ENCODE results near the gene CD68. TPM values are rescaled to one million over a fixed set of nuclear protein-coding genes. Genes with fewer than 3 reads are reported as not detected.

The CD68 gene
- total and polyA plus RNA-seq, 3 donors from 2014 or later = 2.0 to 54.8 (median 6.4) TPM

- no peaks in the 10 kb centered on the region for H3K36me3 ChIP-seq (ENCODE audit: low read depth, missing control alignments)
- H3K4me3 ChIP-seq = peak overlapping the region; percentile 100
- H3K27me3 ChIP-seq = no peaks in the 10 kb centered on the region
- H3K9me3 ChIP-seq = no peaks in the 10 kb centered on the region
- 1% methylated on average over 39 to 68 of the region's 73 CpGs for WGBS, 2 donors
- intact Hi-C loops (cut with DNase I; ENCODE audit: low total_unique reads) = no loop called here
- TF ChIP-seq POLR2A (IDR thresholded peaks at IDR 0.05) (peak; percentile 89), CTCF (IDR thresholded peaks at IDR 0.05) (peak in 1 of 3 experiments; percentile 15)
- H3K27ac ChIP-seq = peak overlapping the region; percentile 99
- peak; percentile 100 for DNase-seq
- peaks cover 17% of the 10 kb centered on the region for H3K4me1 ChIP-seq
Observed at GRCh38 chr17:7572588-7573323, 6.7 kb upstream of the CD68 start.

- peak; percentile 94 for DNase-seq
- Histone ChIP-seq H3K9me3 (no peaks in the 10 kb centered on the region), H3K36me3 (ENCODE audit: low read depth, missing control alignments) (no peaks in the 10 kb centered on the region), H3K27me3 (no peaks in the 10 kb centered on the region), H3K27ac (peak overlapping the region; percentile 99), H3K4me1 (peaks cover 17% of the 10 kb centered on the region), H3K4me3 (peak overlapping the region; percentile 100)
- peak; percentile 27 for TF ChIP-seq POLR2A (IDR thresholded peaks at IDR 0.05)
- TF ChIP-seq CTCF (IDR thresholded peaks at IDR 0.05) = no peak
- intact Hi-C loops (cut with DNase I; ENCODE audit: low total_unique reads) = no loop called here
- 0% methylated on average over 71 of the region's 71 CpGs; no CpG with 5 or more reads in 1 of the 2 donors for WGBS, 2 donors
Observed at GRCh38 chr17:7573324-7574080, 5.9 kb upstream of the CD68 start.

GRCh38 chr17:7574176-7574953, 5.1 kb upstream of the CD68 start:
- peak overlapping the region in 1 of 2 donors; percentile 99 for H3K27ac ChIP-seq
- peaks cover 21% of the 10 kb centered on the region for H3K4me1 ChIP-seq
- WGBS, 2 donors = 15 to 25% methylated on average over 14 to 15 of the region's 15 CpGs
- intact Hi-C loops (cut with DNase I; ENCODE audit: low total_unique reads) = no loop called here
- H3K36me3 ChIP-seq (ENCODE audit: low read depth, missing control alignments) = no peaks in the 10 kb centered on the region
- TF ChIP-seq POLR2A (IDR thresholded peaks at IDR 0.05) = no peak
- TF ChIP-seq CTCF (IDR thresholded peaks at IDR 0.05) = no peak
- H3K27me3 ChIP-seq = no peaks in the 10 kb centered on the region
- no peak for DNase-seq
- H3K9me3 ChIP-seq = no peaks in the 10 kb centered on the region
- H3K4me3 ChIP-seq = peak overlapping the region; percentile 100

- no peak for TF ChIP-seq CTCF (IDR thresholded peaks at IDR 0.05)
- WGBS, 2 donors = 43 to 80% methylated on average over 1 of the region's 1 CpG
- DNase-seq = no peak
- Histone ChIP-seq H3K27ac (no peak overlapping the region), H3K4me1 (peaks cover 25% of the 10 kb centered on the region), H3K36me3 (ENCODE audit: low read depth, missing control alignments) (no peaks in the 10 kb centered on the region), H3K4me3 (no peak overlapping the region), H3K27me3 (no peaks in the 10 kb centered on the region), H3K9me3 (no peaks in the 10 kb centered on the region)
- intact Hi-C loops (cut with DNase I; ENCODE audit: low total_unique reads) = no loop called here
Observed at GRCh38 chr17:7575481-7575883, 4.0 kb upstream of the CD68 start.
